GM19455 (cell line): Measurements from ENCODE around the gene HNRNPL.
A peak's percentile ranks its signal among the peaks of the same experiment; 100 is the strongest.
"Not testable (repeated sequence)": the region's sequence is repeated elsewhere in the genome, so short reads cannot be mapped to it uniquely, and the experiment has no call there.

ENCODE experiments used
- ATAC-seq: cut with Tn5 transposase; IDR thresholded peaks from one replicate; pipeline ENCODE4 v1.9.1; 2021; ENCODE audit not compliant: unreplicated experiment

HNRNPL gene

DNA sequence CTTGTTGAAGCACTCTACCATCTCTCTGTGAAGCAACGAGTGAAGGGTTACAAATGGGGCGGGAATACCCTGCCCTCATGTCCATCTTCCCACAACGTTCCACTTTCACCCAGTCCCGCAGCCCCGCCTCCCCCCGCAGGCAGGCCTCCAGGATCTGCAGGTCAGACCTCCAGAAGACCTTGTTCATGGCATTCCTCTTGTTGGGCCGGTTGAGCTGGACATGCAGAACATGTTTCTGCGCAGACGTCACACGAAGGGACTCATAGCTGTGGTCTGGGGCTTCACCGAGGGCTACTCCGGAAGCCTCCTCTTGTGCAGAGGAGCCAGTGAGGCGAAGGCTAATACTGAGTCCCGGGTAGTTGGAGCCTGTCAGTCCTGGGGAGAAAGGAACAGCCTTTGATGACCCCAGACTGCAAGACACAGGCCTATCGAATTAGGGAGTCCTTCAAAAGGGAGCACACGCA lies 18.6 kb downstream of the HNRNPL start:
- peak; percentile 33 for ATAC-seq

- ATAC-seq, result no peak
Measured at GRCh38 chr19:38830039-38830733, 19.6 kb downstream of the HNRNPL start.

DNA sequence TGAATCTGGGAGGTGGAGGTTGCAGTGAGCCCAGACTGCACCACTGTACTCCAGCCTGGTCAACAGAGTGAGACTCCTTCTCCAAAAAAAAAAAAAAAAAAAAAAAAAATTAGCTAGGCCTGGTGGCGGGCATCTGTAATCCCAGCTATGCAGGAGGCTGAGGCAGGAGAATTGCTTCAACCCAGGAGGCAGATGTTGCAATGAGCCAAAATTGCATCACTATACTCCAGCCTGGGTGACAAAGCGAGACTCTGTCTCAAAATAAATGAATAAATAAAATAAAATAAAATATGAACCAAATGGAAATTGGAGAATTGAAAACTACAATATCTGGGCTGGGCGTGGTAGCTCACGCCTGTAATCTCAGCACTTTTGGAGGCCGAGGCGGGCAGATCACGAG lies 20.6 kb downstream of the HNRNPL start:
- ATAC-seq, result not testable (repeated sequence)

DNA sequence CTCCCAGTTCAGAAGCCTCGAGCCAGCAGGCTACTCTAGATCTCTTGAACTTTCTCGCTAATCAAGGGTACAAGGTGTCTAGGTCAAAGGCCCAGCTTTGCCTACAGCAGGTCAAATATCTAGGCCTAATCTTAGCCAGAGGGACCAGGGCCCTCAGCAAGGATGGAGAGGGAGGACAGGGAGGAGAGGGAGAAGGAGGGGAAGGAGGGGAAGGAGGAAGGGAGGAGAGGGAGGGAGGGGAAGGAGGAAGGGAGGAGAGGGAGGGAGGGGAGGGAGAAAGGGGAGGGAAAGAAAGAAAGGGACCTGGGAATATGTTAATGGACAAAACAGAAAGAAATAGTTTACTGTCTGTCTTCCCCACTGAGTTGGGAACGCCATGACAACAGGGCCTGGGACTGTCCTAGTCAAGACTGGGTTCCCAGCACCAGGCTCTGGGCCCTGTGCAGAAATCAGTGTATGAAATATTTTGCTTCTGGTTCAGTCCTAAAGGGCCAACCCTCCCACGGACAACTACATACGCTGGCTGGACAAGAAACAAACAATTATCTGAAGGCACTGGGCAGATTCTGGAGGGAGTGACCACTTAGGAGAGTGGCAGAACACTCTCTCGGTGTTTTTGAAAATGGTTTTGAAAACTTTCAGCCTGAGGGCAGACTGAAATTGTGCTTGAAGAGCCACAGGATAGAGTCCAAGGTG lies 22.8 kb downstream of the HNRNPL start:
- ATAC-seq, result no peak

GRCh38 chr19:38825936-38826335 lies 23.9 kb downstream of the HNRNPL start:
- not testable (repeated sequence) for ATAC-seq

- not testable (repeated sequence) for ATAC-seq
Measured at GRCh38 chr19:38821230-38821825, 28.5 kb downstream of the HNRNPL start.

- no peak for ATAC-seq
Measured at GRCh38 chr19:38819231-38819920, 30.4 kb downstream of the HNRNPL start.

DNA sequence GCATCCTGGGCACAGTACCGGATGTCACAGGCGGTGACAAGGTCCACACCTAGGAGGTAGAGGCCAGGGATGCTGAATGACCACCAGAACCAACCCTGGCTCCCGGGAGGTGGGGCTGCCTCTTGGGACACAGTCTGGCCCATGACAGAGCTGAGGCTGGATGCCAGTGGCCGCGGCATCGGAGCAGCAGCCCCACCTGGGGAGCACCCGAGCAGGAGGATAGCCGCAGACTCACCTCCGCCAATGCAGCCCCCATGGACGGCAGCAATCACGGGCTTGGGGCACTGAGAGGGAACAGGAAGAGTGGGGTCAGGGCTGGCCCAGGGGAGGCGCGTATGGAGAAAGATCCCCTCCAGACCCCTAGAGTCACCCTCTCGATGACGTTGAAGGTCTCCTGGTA lies 32.7 kb downstream of the HNRNPL start:
- ATAC-seq, result no peak

GRCh38 chr19:38816131-38816750 lies 33.5 kb downstream of the HNRNPL start:
- ATAC-seq, result no peak

GRCh38 chr19:38815059-38816001 lies 34.5 kb downstream of the HNRNPL start:
- no peak for ATAC-seq

DNA sequence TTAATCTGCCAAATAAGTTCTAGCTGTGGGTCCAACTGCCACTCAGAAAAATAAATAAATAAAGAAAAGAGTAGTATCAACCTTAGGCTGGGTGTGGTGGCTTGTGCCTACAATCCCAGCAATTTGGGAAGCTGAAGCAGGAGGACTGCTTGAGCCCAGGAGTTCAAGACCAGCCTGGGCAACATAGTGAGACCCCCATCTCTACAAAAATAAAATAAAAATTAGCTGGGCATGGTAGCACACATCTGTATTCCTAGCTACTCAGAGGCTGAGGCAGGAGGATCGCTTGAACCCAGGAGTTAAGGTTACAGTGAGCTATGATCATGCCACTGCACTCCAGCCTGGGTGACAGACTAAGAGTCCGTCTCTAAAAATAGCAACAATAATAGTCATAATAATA lies 35.9 kb downstream of the HNRNPL start:
- ATAC-seq, result not testable (repeated sequence)

- no peak for ATAC-seq
Measured at GRCh38 chr19:38813323-38813722, 36.5 kb downstream of the HNRNPL start.

DNA sequence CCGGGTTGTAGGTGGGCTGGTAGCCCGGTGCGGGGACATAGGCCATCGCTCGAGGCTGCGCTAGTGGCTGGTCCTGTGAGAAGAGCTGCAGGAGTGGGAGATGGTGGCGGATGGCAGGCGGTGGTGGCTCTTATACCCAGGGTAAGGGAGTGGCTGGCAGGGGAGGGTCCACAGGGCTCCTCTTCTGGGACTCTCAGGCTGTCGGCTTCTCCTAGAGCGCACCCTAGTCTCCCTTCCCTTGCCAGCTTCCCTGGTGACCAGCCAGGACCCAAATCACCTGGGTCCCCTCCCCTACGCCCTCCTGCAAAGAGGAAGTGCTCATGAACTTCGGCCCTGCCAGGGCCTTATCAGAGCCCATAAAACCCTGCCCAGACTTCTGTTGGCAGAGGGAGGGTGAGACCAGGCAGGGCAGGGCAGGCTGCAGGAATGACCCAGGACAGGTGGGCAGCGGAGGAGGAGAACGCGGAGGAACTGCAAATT lies 36.9 kb downstream of the HNRNPL start, which contains the start of gene LGALS4:
TSS of gene LGALS4 (minus strand) at position 105 of the 480 bp plus-strand sequence. CDS start at position 46, 59 bp downstream.
- no peak for ATAC-seq

DNA sequence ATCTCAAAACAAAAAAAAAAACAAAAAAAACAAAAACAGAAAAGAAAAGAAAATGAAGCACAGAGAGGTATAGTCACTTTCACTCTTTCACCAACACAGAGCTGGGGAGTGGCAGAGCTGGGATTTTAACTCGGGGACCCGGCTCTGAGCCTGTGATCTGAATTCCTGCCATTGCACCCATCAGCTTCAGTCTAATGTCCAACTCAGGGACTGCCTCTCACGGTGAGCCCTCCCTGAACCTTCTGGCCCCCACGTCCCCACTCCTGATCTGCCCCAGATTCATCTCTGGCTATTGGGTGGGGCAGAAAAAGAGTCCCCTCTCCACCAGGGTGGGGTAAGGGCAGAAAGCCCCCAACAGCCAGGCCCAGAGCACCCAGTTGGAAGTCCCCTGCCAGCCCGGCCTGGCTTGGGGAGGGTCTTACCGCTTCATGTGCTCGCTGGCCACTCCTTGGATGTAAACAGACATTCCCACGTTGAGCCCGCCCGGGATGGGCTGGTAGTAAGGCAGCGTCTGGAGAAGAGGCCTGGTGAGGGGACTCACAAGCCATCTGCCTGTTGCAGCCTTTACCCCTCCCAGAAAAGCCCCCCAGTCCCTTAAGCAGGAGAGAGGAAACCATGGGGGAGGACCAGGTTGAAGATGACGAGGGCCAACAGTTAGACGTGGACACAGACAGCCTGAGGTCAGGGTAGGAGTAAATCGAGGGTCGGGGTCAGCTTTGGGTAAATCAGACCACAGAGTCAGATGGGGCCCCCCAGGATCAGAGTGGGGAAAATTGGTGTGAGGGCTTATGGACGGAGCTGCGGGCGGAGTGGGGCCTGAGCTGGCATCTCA lies 37.6 kb downstream of the HNRNPL start:
- ATAC-seq, result no peak

DNA sequence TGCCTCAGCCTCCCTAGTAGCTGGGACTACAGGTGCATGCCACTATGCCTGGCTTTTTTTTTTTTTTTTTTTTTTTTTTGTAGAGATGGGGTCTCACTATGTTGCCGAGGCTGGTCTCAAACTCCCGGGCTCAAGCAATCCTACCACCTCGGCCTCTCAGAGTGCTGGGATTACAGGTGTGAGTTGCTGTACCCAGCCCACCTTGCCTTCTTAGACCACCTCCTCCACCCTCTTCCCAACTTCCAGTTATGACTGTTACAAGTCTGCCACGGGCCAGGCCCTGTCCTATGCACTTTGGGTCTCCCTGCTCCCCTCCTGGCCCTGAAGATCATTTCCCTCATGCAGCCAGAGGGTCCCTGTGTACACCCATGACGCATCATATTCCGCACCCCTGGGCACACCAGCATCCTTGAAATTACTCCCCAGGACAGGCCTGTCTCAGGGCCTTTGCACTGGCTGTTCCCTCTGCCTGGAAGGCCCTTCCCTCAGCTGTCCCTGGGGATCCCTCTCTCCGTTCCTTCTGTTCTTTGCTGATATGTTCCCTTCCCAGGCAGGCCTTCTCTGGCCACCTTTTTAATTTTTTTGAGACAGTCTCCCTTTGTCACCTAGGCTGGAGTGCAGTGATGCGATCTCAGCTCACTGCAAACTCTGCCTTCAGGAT lies 40.1 kb downstream of the HNRNPL start:
- no peak for ATAC-seq

- no peak for ATAC-seq
Measured at GRCh38 chr19:38808741-38809140, 41.0 kb downstream of the HNRNPL start.

DNA sequence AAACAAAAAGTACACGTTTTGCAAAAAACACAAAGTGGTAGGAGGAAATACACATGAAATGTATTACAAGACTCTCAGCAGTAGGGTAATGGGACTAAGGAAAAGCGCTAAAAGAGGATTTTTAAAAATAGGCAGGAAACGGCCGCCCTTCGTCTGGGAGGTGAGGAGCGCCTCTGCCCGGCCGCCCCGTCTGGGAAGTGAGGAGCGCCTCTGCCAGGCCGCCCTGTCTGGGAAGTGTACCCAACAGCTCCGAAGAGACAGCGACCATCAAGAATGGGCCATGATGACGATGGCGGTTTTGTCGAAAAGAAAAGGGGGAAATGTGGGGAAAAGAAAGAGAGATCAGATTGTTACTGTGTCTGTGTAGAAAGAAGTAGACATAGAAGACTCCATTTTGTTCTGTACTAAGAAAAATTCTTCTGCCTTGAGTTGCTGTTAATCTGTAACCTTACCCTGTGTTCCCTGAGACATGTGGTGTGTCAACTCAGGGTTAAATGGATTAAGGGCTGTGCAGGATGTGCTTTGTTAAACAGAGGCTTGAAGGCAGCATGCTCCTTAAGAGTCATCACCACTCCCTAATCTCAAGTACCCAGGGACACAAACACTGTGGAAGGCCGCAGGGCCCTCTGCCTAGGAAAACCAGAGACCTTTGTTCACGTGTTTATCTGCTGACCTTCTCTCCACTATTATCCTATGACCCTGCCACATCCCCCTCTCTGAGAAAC lies 42.2 kb downstream of the HNRNPL start:
- ATAC-seq, result not testable (repeated sequence)

DNA sequence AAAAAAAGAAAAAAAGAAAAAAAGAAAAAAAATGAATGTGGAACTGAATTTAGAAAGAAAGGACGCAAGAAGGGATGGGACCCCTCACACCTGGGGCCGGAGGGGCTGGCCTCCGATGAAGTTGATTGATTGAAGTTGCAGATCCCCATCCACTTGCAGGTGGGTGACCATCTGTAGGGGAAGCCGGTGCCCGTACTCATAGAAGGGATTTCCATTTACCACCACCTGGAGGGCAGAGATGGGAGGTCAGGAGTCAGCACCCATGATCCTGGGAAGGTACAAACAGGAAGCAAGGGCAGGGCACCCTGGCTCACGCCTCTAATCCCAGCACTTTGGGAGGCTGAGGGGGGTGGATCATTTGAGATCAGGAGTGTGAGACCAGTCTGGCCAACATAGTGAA lies 43.4 kb downstream of the HNRNPL start:
- ATAC-seq, result no peak
